ENCODE results near the gene EAPP. TPM values are rescaled to one million over a fixed set of nuclear protein-coding genes. Genes with fewer than 3 reads are reported as not detected.

Gene EAPP
- total RNA-seq, 1 experiment from 2014 or later: 35.0 TPM

DNA sequence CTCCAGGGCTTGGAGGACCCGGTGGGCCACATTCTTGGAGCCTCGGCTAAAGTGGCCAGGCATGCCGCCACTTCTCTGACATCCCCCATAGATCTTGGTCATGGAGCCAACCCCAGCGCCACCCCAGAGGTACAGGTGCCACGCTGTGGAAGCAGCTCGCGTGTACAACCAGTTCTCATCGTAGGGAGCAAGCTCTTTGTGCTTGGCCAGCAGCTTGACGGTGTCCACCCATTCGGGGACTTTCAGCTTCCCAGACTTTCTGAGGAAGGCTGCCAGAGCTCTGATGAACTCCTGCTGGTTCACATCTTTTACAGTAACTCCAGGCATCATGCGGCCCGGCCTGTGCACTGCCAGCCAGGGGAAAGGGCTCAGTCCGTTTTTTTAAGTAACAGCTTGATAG is 29.3 kb upstream of the EAPP start:
- Histone ChIP-seq H3K14ac (ENCODE audit: insufficient read depth, low read length) (no peak overlapping the region), H2BK20ac (ENCODE audit: low read depth, low read length, poor library complexity, severe bottlenecking) (no peak overlapping the region), H3K9ac (ENCODE audit: extremely low read depth, insufficient read length, low read length) (no peak overlapping the region), H4K5ac (ENCODE audit: insufficient read length, low read depth, low read length) (no peak overlapping the region), H3K9me3 (ENCODE audit: control insufficient read depth, low read depth, low read length) (no peaks in the 10 kb centered on the region), H3K18ac (ENCODE audit: insufficient read length, low read depth, low read length) (no peak overlapping the region), H3K23ac (ENCODE audit: insufficient read length, low read depth, low read length) (no peak overlapping the region), H3K4ac (ENCODE audit: low read depth, low read length) (no peak overlapping the region), H2AFZ (ENCODE audit: low read length) (no peak overlapping the region), H3K79me1 (ENCODE audit: insufficient read depth, low read depth, low read length, poor library complexity, severe bottlenecking) (no peaks in the 10 kb centered on the region), H2BK12ac (ENCODE audit: insufficient read length, low read depth, low read length) (no peak overlapping the region), H3T11ph (ENCODE audit: low read length) (no peak overlapping the region), H2BK5ac (ENCODE audit: insufficient read length, low read length) (no peak overlapping the region), H4K8ac (replicated peaks; ENCODE audit: insufficient read length, low read depth, low read length) (no peak overlapping the region), H3K4me1 (ENCODE audit: insufficient read depth, low read length) (no peaks in the 10 kb centered on the region), H2BK15ac (ENCODE audit: low read depth, low read length) (no peak overlapping the region), H3K23me2 (ENCODE audit: insufficient read length, low read depth, low read length, poor library complexity, severe bottlenecking) (no peaks in the 10 kb centered on the region), H4K91ac (ENCODE audit: insufficient read length, low read depth, low read length) (no peak overlapping the region), H4K20me1 (ENCODE audit: control insufficient read depth, insufficient read depth, insufficient read length) (no peaks in the 10 kb centered on the region), H3K27ac (ENCODE audit: insufficient read length, low read depth, low read length) (no peak overlapping the region), H2BK120ac (ENCODE audit: low read depth, low read length, poor library complexity, severe bottlenecking) (no peak overlapping the region), H3K4me2 (ENCODE audit: insufficient read depth, insufficient read length, low read length) (no peak overlapping the region), H3K79me2 (ENCODE audit: insufficient read depth, low read length) (no peaks in the 10 kb centered on the region), H3K56ac (ENCODE audit: insufficient read length, low read depth, low read length) (no peak overlapping the region), H2AK5ac (ENCODE audit: insufficient read length, low read length) (no peak overlapping the region), H3K27me3 (ENCODE audit: insufficient read depth, low read length) (no peaks in the 10 kb centered on the region)
- no peaks in the 10 kb centered on the region; the same call in 1 of the 2 replicates for H3K27me3 Mint-ChIP-seq (ENCODE audit: low read depth)
- peaks cover 16 to 65% (median 42%) of the 10 kb centered on the region in 3 experiments for H3K36me3 Mint-ChIP-seq (ENCODE audit: insufficient read depth in 1 of 3, low read depth in 3 of 3)
- WGBS (ENCODE audit: extremely low coverage, insufficient read length, low lambda C conversion rate): no CpG with 5 or more reads among the region's 13 CpGs
- TF ChIP-seq, protein P1, sequence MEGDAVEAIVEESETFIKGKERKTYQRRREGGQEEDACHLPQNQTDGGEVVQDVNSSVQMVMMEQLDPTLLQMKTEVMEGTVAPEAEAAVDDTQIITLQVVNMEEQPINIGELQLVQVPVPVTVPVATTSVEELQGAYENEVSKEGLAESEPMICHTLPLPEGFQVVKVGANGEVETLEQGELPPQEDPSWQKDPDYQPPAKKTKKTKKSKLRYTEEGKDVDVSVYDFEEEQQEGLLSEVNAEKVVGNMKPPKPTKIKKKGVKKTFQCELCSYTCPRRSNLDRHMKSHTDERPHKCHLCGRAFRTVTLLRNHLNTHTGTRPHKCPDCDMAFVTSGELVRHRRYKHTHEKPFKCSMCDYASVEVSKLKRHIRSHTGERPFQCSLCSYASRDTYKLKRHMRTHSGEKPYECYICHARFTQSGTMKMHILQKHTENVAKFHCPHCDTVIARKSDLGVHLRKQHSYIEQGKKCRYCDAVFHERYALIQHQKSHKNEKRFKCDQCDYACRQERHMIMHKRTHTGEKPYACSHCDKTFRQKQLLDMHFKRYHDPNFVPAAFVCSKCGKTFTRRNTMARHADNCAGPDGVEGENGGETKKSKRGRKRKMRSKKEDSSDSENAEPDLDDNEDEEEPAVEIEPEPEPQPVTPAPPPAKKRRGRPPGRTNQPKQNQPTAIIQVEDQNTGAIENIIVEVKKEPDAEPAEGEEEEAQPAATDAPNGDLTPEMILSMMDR (conservative IDR thresholded peaks at IDR 0.05): no peak
- no peak overlapping the region for H3K4me3 Mint-ChIP-seq
- H3K4me1 Mint-ChIP-seq: no peaks in the 10 kb centered on the region
- DNase-seq: no peak
- H3K27ac Mint-ChIP-seq: no peak overlapping the region
- H3K9me3 Mint-ChIP-seq: no peaks in the 10 kb centered on the region

Data from H9 (cell line).